GM12878 (cell line): ENCODE results near the gene DBNDD2. TPM values are rescaled to one million over a fixed set of nuclear protein-coding genes. Genes with fewer than 3 reads are reported as not detected.

ENCODE experiments used
- BCLAF1 ChIP-seq: fragments of 450-650 bp; IDR thresholded peaks from 2 replicates; pipeline ENCODE4 v1.6.1; 2017; ENCODE audit warnings: antibody characterized with exemption, mild to moderate bottlenecking, moderate library complexity
- CEBPZ ChIP-seq: fragments of 150-350 bp; IDR thresholded peaks from 2 replicates; pipeline ENCODE4 v1.6.1; 2016; ENCODE audit warnings: low read depth, low read length
- CUX1 ChIP-seq: IDR thresholded peaks from 2 replicates; pipeline ENCODE4 v1.6.1; 2012; ENCODE audit warnings: improper control_type of control experiment, low read depth, low read length; ENCODE audit not compliant: insufficient replicate concordance
- EGR1 ChIP-seq, 2 experiments: IDR thresholded peaks; 1 replicate in 1 of 2; 2 replicates in 1 of 2; pipeline ENCODE4 v1.6.1; 2011 to 2012; ENCODE audit warnings: low read depth in 2 of 2, low read length in 2 of 2, borderline replicate concordance in 1 of 2, mild to moderate bottlenecking in 1 of 2, moderate library complexity in 1 of 2
- ESRRA ChIP-seq: IDR thresholded peaks from 2 replicates; pipeline ENCODE4 v1.6.1; 2012; ENCODE audit warnings: mild to moderate bottlenecking, low read length, improper control_type of control experiment
- IRF5 ChIP-seq: fragments of 450-650 bp; IDR thresholded peaks from 2 replicates; pipeline ENCODE4 v1.6.1; 2017; ENCODE audit warnings: borderline replicate concordance
- LARP7 ChIP-seq: fragments of 450-650 bp; IDR thresholded peaks from 2 replicates; pipeline ENCODE4 v1.6.1; 2017; ENCODE audit warnings: mild to moderate bottlenecking
- MEF2B ChIP-seq: fragments of 450-650 bp; IDR thresholded peaks from 2 replicates; pipeline ENCODE4 v1.6.1; 2018; ENCODE audit warnings: mild to moderate bottlenecking, moderate library complexity; ENCODE audit not compliant: partially characterized antibody, poor library complexity, severe bottlenecking
- NFYB ChIP-seq: IDR thresholded peaks from 2 replicates; pipeline ENCODE4 v1.6.1; 2011; ENCODE audit warnings: low read depth, mild to moderate bottlenecking, low read length, improper control_type of control experiment, moderate library complexity; ENCODE audit not compliant: insufficient read depth
- POLR2AphosphoS2 ChIP-seq: IDR thresholded peaks from 2 replicates; pipeline ENCODE4 v1.6.1; 2011; ENCODE audit warnings: low read depth, mild to moderate bottlenecking, low read length, improper control_type of control experiment, moderate library complexity
- RAD21 ChIP-seq: IDR thresholded peaks from 2 replicates; pipeline ENCODE4 v1.6.1; 2011; ENCODE audit warnings: mild to moderate bottlenecking, low read depth, low read length, moderate library complexity; ENCODE audit not compliant: insufficient read depth
- SPI1 ChIP-seq: IDR thresholded peaks from 2 replicates; pipeline ENCODE4 v1.6.1; 2011; ENCODE audit warnings: low read depth, mild to moderate bottlenecking, low read length, moderate library complexity, borderline replicate concordance; ENCODE audit not compliant: insufficient read depth
- SUPT20H ChIP-seq: IDR thresholded peaks from 2 replicates; pipeline ENCODE4 v1.6.1; 2011; ENCODE audit warnings: low read depth, mild to moderate bottlenecking, low read length, moderate library complexity, borderline replicate concordance; ENCODE audit not compliant: control insufficient read depth
- polyA plus RNA-seq, 11 experiments: library from polyadenylated mRNA; depleted of rRNA in 4 of 11; unstranded in 6 of 11; stranded (reverse) in 5 of 11; fragments of >200 nt; fragmentation: Nextera tagmentation in 4 of 11; fragmentation: Illumina TruSeq in 1 of 11; extraction: Ambion mirVana in 4 of 11; extraction: Trizol in 1 of 11; gene quantifications; 1 replicate in 1 of 11; 2 replicates in 10 of 11; pipeline versions ENCODE4 v1.2.1 to v1.2.3, GENCODE V29; 2011 to 2016; ENCODE audit warnings: inconsistent platforms in 2 of 11, missing spikeins in 2 of 11, low read depth in 1 of 11
- total RNA-seq, 4 experiments: library from RNA; depleted of rRNA in 3 of 4; stranded (reverse); fragments of >200 nt in 3 of 4; fragmentation: Illumina TruSeq in 1 of 4; extraction: Trizol in 1 of 4; gene quantifications; 2 replicates each; pipeline versions ENCODE4 v1.2.1 to v1.2.3, GENCODE V29; 2013 to 2021

Gene DBNDD2
- total and polyA plus RNA-seq, 10 of the 15 experiments (the other 5 are each of a cell fraction or from before 2014, with no cell fraction given), result 0.17 to 5.7 (median 0.49) TPM; not detected in 1

- TF ChIP-seq CUX1, result no peak
- peak; percentile 55; the same call in 1 of the 2 replicates for TF ChIP-seq SPI1
- TF ChIP-seq IRF5, result no peak
- no peak for TF ChIP-seq ESRRA
- TF ChIP-seq RAD21, result peak; percentile 91
- no peak for TF ChIP-seq CEBPZ
- TF ChIP-seq NFYB, result no peak
- peak; percentile 94 for TF ChIP-seq LARP7
- TF ChIP-seq BCLAF1, result peak; percentile 81
- 0 out of 3 replicates have a peak, but pooled peaks of 1 of the 2 experiments have one; percentile 37 for TF ChIP-seq EGR1 (IDR thresholded peaks at IDR 0.05; ENCODE audit: borderline replicate concordance in 1 of 2, low read depth in 2 of 2, low read length in 2 of 2)
- TF ChIP-seq MEF2B, result peak; percentile 71
- TF ChIP-seq SUPT20H, result no peak
- TF ChIP-seq POLR2AphosphoS2, result peak; percentile 77
Observed at GRCh38 chr20:45362804-45363610, 45.1 kb upstream of the DBNDD2 start, which contains the start of gene SYS1 (continued).
